NCI-H2171 treated with DMSO at 0.1 percent for 48 hours (cell line): ENCODE data around the gene TGFBR3.
"Not testable (repeated sequence)": the region's sequence is repeated elsewhere in the genome, so short reads cannot be mapped to it uniquely, and the experiment has no call there.

Source experiments
- DNase-seq: peaks from one replicate; lab custom pipeline; 2025; lab: John Stamatoyannopoulos, UW

Gene TGFBR3

GRCh38 chr1:91847851-91848250, 38.1 kb downstream of the TGFBR3 start:
- no peak for DNase-seq

- DNase-seq, result no peak
Observed at GRCh38 chr1:91846639-91847013, 39.3 kb downstream of the TGFBR3 start.

- no peak for DNase-seq
Observed at GRCh38 chr1:91846007-91846638, 39.8 kb downstream of the TGFBR3 start.

GRCh38 chr1:91844862-91845528, 41.0 kb downstream of the TGFBR3 start:
- no peak for DNase-seq

GRCh38 chr1:91843843-91844242, 42.1 kb downstream of the TGFBR3 start:
- no peak for DNase-seq

- no peak for DNase-seq
Observed at GRCh38 chr1:91842563-91842962, 43.4 kb downstream of the TGFBR3 start.

- DNase-seq, result no peak
Observed at GRCh38 chr1:91842056-91842455, 43.9 kb downstream of the TGFBR3 start.

- DNase-seq, result not testable (repeated sequence)
Observed at GRCh38 chr1:91840276-91840675, 45.7 kb downstream of the TGFBR3 start.

GRCh38 chr1:91836331-91837040, 49.5 kb downstream of the TGFBR3 start:
- DNase-seq, result no peak

- no peak for DNase-seq
Observed at GRCh38 chr1:91835087-91835521, 50.8 kb downstream of the TGFBR3 start.

GRCh38 chr1:91834549-91834948, 51.4 kb downstream of the TGFBR3 start:
- DNase-seq, result not testable (repeated sequence)

- DNase-seq, result no peak
Observed at GRCh38 chr1:91833946-91834345, 52.0 kb downstream of the TGFBR3 start.

GRCh38 chr1:91831132-91831930, 54.6 kb downstream of the TGFBR3 start:
- DNase-seq, result no peak

- no peak for DNase-seq
Observed at GRCh38 chr1:91830242-91831131, 55.5 kb downstream of the TGFBR3 start.

- no peak for DNase-seq
Observed at GRCh38 chr1:91829293-91830153, 56.4 kb downstream of the TGFBR3 start.

GRCh38 chr1:91828583-91829281, 57.2 kb downstream of the TGFBR3 start:
- no peak for DNase-seq

GRCh38 chr1:91827459-91828321, 58.3 kb downstream of the TGFBR3 start:
- DNase-seq, result no peak

GRCh38 chr1:91827087-91827458, 58.9 kb downstream of the TGFBR3 start:
- no peak for DNase-seq

GRCh38 chr1:91826649-91827048, 59.3 kb downstream of the TGFBR3 start:
- no peak for DNase-seq
